Measurements from ENCODE around the gene PLCL2.
"Not testable (repeated sequence)": the region's sequence is repeated elsewhere in the genome, so short reads cannot be mapped to it uniquely, and the experiment has no call there.

Gene PLCL2

DNA sequence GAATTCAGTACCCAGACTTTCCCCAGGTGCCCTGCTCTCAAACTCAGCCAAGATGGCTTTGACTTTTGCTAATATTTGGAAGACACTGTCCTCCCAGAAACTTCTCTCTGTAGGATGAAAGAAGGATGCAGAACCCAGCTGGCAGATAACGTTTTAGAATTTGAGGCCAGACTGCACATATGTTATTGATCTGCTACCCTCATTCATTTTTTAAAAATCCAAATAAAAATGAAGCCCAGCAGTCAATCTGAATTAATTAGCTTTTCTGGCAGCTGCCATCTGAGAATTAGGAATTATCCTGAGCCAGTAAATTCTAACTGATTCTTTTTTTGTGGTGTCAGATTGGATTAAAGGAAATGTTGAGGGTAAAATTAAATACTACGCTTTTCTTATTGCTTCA, 236.6 kb downstream of the PLCL2 start:
- TF ChIP-seq, protein P1, sequence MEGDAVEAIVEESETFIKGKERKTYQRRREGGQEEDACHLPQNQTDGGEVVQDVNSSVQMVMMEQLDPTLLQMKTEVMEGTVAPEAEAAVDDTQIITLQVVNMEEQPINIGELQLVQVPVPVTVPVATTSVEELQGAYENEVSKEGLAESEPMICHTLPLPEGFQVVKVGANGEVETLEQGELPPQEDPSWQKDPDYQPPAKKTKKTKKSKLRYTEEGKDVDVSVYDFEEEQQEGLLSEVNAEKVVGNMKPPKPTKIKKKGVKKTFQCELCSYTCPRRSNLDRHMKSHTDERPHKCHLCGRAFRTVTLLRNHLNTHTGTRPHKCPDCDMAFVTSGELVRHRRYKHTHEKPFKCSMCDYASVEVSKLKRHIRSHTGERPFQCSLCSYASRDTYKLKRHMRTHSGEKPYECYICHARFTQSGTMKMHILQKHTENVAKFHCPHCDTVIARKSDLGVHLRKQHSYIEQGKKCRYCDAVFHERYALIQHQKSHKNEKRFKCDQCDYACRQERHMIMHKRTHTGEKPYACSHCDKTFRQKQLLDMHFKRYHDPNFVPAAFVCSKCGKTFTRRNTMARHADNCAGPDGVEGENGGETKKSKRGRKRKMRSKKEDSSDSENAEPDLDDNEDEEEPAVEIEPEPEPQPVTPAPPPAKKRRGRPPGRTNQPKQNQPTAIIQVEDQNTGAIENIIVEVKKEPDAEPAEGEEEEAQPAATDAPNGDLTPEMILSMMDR (IDR thresholded peaks at IDR 0.05; ENCODE audit: low read depth, low read length) = no peak
- in situ Hi-C loops (cut with HindIII; ENCODE audit: low sequenced_read_pairs) = no loop called here
- no peak overlapping the region for H3K4me3 ChIP-seq (ENCODE audit: low read depth, low read length)
- no peak for DNase-seq (ENCODE audit: low read depth, low spot score)

DNA sequence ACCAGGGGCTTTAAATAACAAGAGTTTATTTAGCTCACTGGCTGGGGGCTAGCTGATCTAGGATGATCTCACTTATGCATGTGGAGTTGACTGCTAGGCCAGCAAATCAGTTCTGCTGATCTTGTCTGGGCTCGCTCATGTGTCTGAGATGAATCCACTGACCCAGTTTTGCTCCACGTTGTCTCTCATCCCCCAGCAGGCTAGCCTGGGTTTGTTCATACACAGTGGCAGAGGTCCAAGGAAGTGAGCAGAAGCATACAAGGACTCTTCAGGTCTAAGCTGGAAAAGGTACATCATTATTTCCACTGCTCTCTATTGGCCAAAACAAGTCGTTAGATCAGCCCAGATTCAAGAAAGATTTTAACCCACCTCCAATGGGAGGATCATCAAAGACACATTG, 238.0 kb downstream of the PLCL2 start:
- TF ChIP-seq, protein P1 (IDR thresholded peaks at IDR 0.05; ENCODE audit: low read depth, low read length) = no peak
- no peak overlapping the region for H3K4me3 ChIP-seq (ENCODE audit: low read depth, low read length)
- in situ Hi-C loops (cut with HindIII; ENCODE audit: low sequenced_read_pairs) = no loop called here
- no peak for DNase-seq (ENCODE audit: low read depth, low spot score)

DNA sequence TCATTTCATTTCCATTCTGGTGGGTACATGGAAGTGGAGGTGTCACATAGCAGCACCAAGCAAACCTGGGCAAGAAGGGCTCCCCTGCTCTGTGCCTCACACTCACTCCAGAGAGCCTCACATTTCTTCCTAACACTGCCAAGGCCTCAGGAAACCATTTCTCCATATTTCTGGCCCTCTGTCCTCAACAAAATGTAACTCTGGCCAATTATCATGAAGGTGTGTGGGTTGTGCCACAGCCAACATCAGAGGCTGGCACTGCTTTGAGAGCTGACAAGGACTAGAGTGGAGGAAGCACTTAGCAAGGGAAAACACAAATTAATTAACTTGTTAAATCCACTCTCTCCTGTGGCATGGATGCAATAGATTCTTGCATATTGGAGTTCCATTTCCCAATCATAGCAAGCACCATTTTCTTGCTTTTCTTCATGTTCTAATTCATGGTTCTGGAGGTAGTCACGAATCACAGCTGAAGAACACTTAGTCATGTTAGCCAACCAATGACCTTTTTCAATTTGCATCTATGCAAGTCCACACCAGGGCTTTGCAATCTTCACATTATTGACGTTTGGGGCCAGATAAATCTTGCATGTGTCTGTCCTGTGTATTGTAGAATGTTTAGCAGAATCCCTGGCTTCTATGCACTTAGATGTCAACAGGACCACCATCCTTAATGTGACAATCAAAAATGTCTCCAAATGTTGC, 241.1 kb downstream of the PLCL2 start:
- no peak for DNase-seq (ENCODE audit: low read depth, low spot score)
- TF ChIP-seq, protein P1 (IDR thresholded peaks at IDR 0.05; ENCODE audit: low read depth, low read length) = no peak
- H3K4me3 ChIP-seq (ENCODE audit: low read depth, low read length) = no peak overlapping the region
- in situ Hi-C loops (cut with HindIII; ENCODE audit: low sequenced_read_pairs) = no loop called here

DNA sequence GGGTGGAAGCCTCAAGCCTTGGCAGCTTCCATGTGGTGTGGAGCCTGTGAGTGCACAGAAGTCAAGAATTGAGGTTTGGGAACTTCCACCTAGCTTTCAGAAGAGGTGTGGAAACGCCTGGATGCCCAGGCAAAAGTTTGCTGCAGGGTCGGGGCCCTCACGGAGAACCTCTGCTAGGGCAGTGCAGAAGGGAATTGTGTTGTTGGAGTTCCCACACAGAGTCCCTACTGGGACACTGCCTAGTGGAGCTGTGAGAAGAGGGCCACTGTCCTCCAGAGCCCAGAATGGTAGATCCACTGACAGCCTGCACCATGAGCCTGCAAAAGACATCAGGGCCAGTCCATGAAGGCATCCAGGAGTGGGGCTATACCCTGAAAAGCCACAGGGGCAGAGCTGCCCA, 243.9 kb downstream of the PLCL2 start:
- in situ Hi-C loops (cut with HindIII; ENCODE audit: low sequenced_read_pairs); DNase-seq (ENCODE audit: low read depth, low spot score); H3K4me3 ChIP-seq (ENCODE audit: low read depth, low read length): not testable (repeated sequence)

DNA sequence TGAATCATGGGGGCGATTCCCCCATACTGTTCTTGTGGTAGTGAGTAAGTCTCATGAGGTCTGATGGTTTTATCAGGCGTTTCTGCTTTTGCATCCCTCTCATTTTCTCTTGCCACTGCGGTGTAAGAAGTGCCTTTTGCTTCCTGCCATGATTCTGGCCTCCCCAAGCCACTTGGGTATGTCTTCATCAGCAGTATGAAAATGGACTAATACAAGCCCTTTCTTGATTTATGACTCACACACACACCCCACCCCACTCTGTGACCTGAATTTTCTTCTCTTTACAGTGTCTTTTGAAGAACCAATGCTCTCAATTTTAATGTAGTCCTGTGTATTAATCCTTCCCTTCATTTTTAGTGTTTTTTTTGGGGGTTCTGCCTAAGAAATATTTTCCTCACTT, 244.8 kb downstream of the PLCL2 start:
- DNase-seq (ENCODE audit: low read depth, low spot score) = no peak
- no peak overlapping the region for H3K4me3 ChIP-seq (ENCODE audit: low read depth, low read length)
- TF ChIP-seq, protein P1 (IDR thresholded peaks at IDR 0.05; ENCODE audit: low read depth, low read length) = no peak
- in situ Hi-C loops (cut with HindIII; ENCODE audit: low sequenced_read_pairs) = no loop called here

DNA sequence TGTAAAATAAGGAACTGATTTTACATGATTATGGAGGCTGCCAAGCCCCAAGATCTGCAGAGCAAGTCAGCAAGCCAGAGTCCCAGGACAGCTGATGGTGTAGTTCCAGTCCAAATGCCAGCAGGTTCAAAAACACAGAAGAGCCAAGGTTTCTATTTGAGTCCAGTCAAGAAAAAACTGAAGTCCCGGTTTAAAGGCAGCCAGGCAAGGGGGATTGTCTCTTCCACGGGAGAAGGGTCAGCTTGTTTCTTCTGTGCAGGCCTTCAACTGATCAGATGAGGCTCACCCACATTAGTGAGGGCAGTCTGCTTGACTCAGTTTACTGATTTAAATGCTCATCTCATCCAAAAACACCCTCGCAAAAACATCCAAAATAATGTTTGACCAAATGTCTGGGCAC, 246.2 kb downstream of the PLCL2 start:
- TF ChIP-seq, protein P1 (IDR thresholded peaks at IDR 0.05; ENCODE audit: low read depth, low read length) = no peak
- in situ Hi-C loops (cut with HindIII; ENCODE audit: low sequenced_read_pairs) = no loop called here

DNA sequence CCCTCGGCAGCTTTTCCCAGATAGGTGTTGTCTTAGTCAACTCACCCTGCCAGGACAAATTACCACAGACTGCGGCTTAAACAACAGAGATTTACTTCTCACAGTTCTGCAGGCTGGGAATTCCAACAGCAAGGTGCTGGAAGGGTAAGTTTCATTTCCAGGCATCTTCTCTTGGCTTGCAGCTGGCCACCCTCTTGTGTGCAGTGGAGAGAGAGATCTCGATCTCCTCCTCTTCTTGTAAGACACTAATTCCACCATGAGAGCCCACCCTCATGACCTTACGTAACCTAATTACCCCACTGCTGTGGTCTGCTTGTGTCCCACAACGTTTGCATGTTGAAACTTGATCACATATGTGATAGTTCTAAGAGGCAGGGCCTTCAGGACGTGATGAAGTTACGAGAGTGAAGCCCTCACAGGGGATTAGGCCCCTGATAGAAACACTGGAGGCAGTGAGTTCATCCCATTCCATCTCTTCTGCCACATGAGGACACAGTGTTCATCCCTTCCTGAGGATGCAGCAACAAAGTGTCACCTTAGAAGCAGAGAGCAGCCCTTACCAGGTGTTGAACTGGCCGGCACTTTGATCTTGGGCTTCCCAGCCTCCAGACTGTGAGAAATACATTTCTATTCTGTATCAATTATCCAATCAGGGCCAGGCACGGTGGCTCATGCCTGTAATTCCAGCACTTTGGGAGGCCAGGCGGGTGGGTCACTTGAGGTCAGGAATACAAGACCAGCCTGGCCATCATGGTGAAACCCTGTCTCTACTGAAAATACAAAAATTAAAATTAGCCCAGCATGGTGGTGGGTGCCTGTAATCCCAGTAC, 247.7 kb downstream of the PLCL2 start:
- in situ Hi-C loops (cut with HindIII; ENCODE audit: low sequenced_read_pairs) = no loop called here
- DNase-seq (ENCODE audit: low read depth, low spot score) = no peak
- H3K4me3 ChIP-seq (ENCODE audit: low read depth, low read length) = no peak overlapping the region
- TF ChIP-seq, protein P1 (IDR thresholded peaks at IDR 0.05; ENCODE audit: low read depth, low read length) = no peak

More for the DNA sequence above, 246.2 kb downstream of the PLCL2 start:
- no peak overlapping the region for H3K4me3 ChIP-seq (ENCODE audit: low read depth, low read length)
- DNase-seq (ENCODE audit: low read depth, low spot score) = no peak

All from astrocyte of the spinal cord (primary cell).